ENCODE results near the gene ELOVL6. TPM values are rescaled to one million over a fixed set of nuclear protein-coding genes. Genes with fewer than 3 reads are reported as not detected.

Gene ELOVL6
- total RNA-seq, 1 experiment from 2014 or later: 38.7 TPM

DNA sequence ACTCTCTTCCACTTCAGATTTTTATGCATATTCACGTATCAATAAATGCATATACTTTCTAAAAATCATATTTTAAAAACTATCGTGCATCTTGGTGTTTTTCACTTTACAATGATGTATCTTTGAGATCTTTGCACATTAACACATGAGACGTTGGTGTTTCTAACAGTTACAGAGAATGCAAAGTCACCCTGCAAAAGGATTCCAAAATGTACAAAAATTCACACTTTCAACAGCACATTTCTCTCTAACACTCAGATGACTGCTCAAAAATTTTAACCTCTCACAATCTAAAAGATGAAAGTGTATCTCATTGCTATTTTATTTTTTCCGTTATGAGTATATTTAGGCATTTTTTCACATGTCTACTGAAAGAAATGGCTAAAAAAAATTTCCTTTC, 38.9 kb downstream of the ELOVL6 start:
- CTCF ChIA-PET: no interaction called here
- intact Hi-C loops (cut with micrococcal nuclease): no loop called here

GRCh38 chr4:110157580-110157979, 40.8 kb downstream of the ELOVL6 start:
- no peaks in the 10 kb centered on the region for H4K20me1 ChIP-seq (ENCODE audit: insufficient read depth)
- POLR2A ChIA-PET: no interaction called here
- no peaks in the 10 kb centered on the region for H3K27me3 ChIP-seq (ENCODE audit: insufficient read depth, low read length)
- DNase-seq (ENCODE audit: low read depth, low spot score) (no peak), ATAC-seq (no peak; the same call in 1 of the 2 replicates)
- CTCF ChIA-PET: no interaction called here
- no peak overlapping the region for H3K27ac ChIP-seq (ENCODE audit: low read depth, low read length)
- H3K79me2 ChIP-seq (ENCODE audit: insufficient read depth, low read length): peaks cover 10% of the 10 kb centered on the region
- TF ChIP-seq EGR1 (IDR thresholded peaks at IDR 0.05; ENCODE audit: low read depth) (no peak), FOSL1 (IDR thresholded peaks at IDR 0.05; ENCODE audit: low read depth) (no peak)
- H3K4me3 ChIP-seq (replicated peaks in 1 of 2; ENCODE audit: low read depth in 1 of 2, low read length in 2 of 2): no peak overlapping the region
- peak overlapping the region; percentile 38; the same call in 1 of the 2 replicates for H3K4me2 ChIP-seq (ENCODE audit: low read length)
- H3K36me3 ChIP-seq (ENCODE audit: control insufficient read depth in 1 of 2, insufficient read depth in 2 of 2, low read length in 2 of 2): no peaks in the 10 kb centered on the region
- no peaks in the 10 kb centered on the region for H3K9me3 ChIP-seq (ENCODE audit: control insufficient read depth in 1 of 2, insufficient read depth in 1 of 2, low read depth in 1 of 2, low read length in 2 of 2)
- no peak overlapping the region for H2AFZ ChIP-seq (ENCODE audit: low read depth, low read length, poor library complexity, severe bottlenecking)
- RAD21 ChIA-PET (ENCODE audit: low non-redundant PET in 1 of 2, low total read pairs in 2 of 2, uncharacterized antibody in 2 of 2, unreplicated experiment in 2 of 2): no interaction called here
- peaks cover 22 to 41% of the 10 kb centered on the region in 2 experiments for H3K4me1 ChIP-seq (ENCODE audit: control insufficient read depth in 1 of 2, insufficient read depth in 2 of 2, low read length in 2 of 2)
- no peaks in the 10 kb centered on the region for H3K9me2 ChIP-seq (ENCODE audit: insufficient read depth)
- intact Hi-C loops (cut with micrococcal nuclease): no loop called here
- BruUV-seq (replicated peaks): no TSS peak
- no peak overlapping the region for H3K9ac ChIP-seq (ENCODE audit: low read length)

More for the DNA sequence above, 38.9 kb downstream of the ELOVL6 start:
- ChIA-PET POLR2A (no interaction called here), RAD21 (ENCODE audit: low non-redundant PET in 1 of 2, low total read pairs in 2 of 2, uncharacterized antibody in 2 of 2, unreplicated experiment in 2 of 2) (no interaction called here)
- ATAC-seq (no peak), DNase-seq (ENCODE audit: low read depth, low spot score) (no peak)
- Histone ChIP-seq H3K9me2 (ENCODE audit: insufficient read depth) (no peaks in the 10 kb centered on the region), H3K27me3 (ENCODE audit: insufficient read depth, low read length) (no peaks in the 10 kb centered on the region), H3K9me3 (ENCODE audit: control insufficient read depth in 1 of 2, insufficient read depth in 1 of 2, low read depth in 1 of 2, low read length in 2 of 2) (no peaks in the 10 kb centered on the region), H3K4me3 (replicated peaks in 1 of 2; ENCODE audit: low read depth in 1 of 2, low read length in 2 of 2) (no peak overlapping the region), H2AFZ (ENCODE audit: low read depth, low read length, poor library complexity, severe bottlenecking) (no peak overlapping the region), H4K20me1 (ENCODE audit: insufficient read depth) (no peaks in the 10 kb centered on the region), H3K79me2 (ENCODE audit: insufficient read depth, low read length) (peaks cover 5% of the 10 kb centered on the region), H3K36me3 (ENCODE audit: control insufficient read depth in 1 of 2, insufficient read depth in 2 of 2, low read length in 2 of 2) (no peaks in the 10 kb centered on the region), H3K27ac (ENCODE audit: low read depth, low read length) (no peak overlapping the region), H3K4me1 (ENCODE audit: control insufficient read depth in 1 of 2, insufficient read depth in 2 of 2, low read length in 2 of 2) (peaks cover 40 to 61% of the 10 kb centered on the region in 2 experiments), H3K4me2 (ENCODE audit: low read length) (peak overlapping the region; percentile 51; the same call in 1 of the 2 replicates), H3K9ac (ENCODE audit: low read length) (no peak overlapping the region)
- no TSS peak for BruUV-seq (replicated peaks)
- no peak for TF ChIP-seq JUND (IDR thresholded peaks at IDR 0.05)
- TF ChIP-seq YY1 (IDR thresholded peaks at IDR 0.05; ENCODE audit: extremely low read depth, insufficient replicate concordance, low read depth, low read length): no peak
- TF ChIP-seq EZH2phosphoT487 (IDR thresholded peaks at IDR 0.05; ENCODE audit: borderline replicate concordance): no peak
- TF ChIP-seq ELF1 (IDR thresholded peaks at IDR 0.05; ENCODE audit: borderline replicate concordance, low read depth): no peak
- no peak for TF ChIP-seq SRF (IDR thresholded peaks at IDR 0.05; ENCODE audit: low read depth)
- TF ChIP-seq ZFX (IDR thresholded peaks at IDR 0.05): no peak
- TF ChIP-seq CTCF (IDR thresholded peaks at IDR 0.05 in 2 of 3, conservative IDR thresholded peaks at IDR 0.05 in 1 of 3; ENCODE audit: borderline replicate concordance in 1 of 3, insufficient read depth in 1 of 3, low read depth in 2 of 3, low read length in 2 of 3): no peak
